Superior temporal gyrus (tissue), 1 donor: ENCODE results near the gene ROM1.

ENCODE experiments used
- DNase-seq: peaks from one replicate; pipeline ENCODE4 v3.0.0-alpha.2; 2016; ENCODE audit errors: extremely low spot score

The ROM1 gene

DNA sequence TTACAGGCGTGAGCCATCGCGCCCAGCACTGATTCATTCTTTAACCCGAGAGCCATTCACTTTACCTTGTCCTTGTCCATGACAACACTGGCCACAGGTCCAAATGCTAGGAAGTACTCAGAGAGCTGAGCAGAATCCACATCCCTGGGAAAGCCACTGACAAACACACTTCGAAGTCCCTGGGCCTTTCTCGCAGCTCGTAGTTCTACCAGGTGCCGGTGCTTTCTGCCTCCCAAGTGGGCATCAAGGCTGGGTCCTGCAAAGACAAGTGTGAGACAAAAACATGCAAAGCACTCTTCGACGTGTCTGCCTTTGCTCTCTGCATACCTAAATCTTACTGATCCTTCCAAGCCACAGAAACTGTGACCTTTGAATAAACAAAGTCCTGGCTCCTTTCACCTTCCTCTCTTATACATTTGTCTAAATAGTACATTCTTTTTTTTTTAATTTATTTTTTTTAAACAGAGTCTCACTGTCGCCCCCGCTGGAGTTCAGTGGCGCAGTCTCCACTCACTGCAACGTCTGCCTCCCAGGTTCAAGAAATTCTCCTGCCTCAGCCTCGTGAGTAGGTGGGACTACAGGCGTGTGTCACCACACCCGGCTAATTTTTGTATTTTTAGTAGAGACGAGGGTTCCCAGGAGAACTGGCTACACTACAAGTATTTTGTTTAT, 24.0 kb upstream of the ROM1 start:
- no peak for DNase-seq

- DNase-seq: peak; percentile 100
Observed at GRCh38 chr11:62591448-62592145, 21.5 kb upstream of the ROM1 start, which contains the start of gene TUT1. Gene TUT1, minus strand, starts transcription at chr11:62591523. Its CDS starts 38 bp downstream, at chr11:62591485.

- peak; percentile 56 for DNase-seq
Observed at GRCh38 chr11:62592146-62592815, 20.8 kb upstream of the ROM1 start.

DNA sequence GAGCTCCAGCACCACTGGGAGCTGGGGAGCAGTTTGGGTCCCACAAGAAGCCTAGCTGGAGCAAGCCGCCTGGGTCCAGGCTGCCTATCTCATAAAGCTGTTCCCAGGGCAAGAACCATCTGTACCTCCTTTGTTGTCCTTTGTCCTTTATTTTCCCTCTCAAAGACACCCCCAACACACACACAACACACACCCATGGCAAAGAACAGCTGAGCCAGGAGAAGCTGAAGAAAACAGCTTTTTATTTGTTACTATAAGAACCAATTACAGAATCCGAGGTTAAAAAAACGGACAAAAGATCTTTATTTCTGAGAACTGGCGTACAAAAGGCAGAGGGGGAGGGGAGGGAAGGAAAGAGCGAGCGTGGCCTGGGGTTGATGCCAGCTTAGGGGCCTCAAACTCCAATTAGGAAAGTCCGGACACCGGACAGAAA, 20.1 kb upstream of the ROM1 start:
- DNase-seq: peak; percentile 80

- DNase-seq: peak; percentile 76
Observed at GRCh38 chr11:62593434-62594044, 19.5 kb upstream of the ROM1 start.

DNA sequence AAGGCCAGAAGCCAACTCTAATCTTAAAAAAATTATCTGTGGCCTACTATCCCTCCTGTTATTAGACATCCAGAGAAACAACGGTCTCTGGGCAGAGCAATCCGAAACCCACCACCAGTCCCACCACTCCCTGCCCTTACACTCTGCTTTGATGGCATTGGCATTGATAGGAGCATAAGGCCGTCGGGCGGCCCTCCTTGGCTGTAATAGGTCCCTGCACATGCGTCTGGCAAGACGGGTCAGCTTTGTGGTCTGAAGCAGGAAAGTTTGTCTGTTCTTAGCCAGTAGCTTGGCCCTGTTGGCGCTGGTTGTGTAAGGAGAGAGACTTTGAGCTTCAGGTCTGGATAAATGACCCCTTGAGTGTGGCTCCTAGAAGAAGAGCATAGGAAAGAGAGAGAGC, 17.9 kb upstream of the ROM1 start:
- DNase-seq: no peak

DNA sequence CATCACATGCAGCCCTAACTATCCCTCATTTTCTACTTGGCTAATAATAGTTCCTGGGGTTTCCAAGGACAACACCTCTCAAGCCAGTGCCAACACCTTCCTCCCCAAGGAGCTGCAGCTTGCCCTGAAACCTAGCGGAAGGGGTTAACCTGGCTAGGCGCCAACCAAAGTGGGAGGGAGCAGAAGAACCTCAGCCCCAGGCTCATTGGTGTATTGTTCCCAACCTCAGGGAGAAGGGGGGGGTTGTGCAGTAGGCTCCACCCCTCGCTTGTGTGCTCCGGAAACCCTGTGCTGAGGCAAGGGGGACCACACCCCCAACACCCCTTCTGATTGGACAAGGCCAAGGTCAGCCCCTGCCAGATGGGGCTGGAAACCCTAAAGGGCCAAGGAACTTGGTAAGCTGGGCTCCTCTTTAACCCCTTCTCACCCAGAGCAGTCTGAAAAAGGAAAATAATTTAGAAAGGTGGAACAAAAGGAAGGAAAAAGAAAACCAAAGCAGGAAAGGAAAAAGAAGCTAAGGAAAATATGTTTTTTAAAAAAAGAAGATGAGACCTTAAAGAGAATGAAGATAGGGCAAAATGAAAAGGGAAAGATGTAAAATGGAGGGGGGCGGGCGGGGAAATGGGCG, 13.9 kb upstream of the ROM1 start:
- DNase-seq: peak; percentile 91

DNA sequence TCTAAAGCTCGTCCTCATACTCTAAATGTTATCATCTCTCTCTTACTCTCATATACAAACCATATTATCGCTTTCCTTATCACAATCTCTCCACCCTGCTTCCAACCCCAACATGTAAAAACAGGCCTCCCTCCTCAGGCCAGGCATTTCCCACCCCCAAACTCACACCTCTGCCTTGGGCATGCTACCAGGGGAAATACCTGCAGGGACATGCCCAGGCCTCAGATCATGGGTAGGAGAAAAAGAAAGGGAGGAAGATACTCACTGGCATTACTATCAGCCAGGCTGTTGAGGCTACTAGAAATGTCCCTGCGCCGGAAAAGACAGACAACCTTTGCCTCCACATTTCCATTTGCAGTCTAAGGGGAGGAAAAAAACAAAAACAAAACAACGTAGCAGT, 13.2 kb upstream of the ROM1 start:
- DNase-seq: no peak

DNA sequence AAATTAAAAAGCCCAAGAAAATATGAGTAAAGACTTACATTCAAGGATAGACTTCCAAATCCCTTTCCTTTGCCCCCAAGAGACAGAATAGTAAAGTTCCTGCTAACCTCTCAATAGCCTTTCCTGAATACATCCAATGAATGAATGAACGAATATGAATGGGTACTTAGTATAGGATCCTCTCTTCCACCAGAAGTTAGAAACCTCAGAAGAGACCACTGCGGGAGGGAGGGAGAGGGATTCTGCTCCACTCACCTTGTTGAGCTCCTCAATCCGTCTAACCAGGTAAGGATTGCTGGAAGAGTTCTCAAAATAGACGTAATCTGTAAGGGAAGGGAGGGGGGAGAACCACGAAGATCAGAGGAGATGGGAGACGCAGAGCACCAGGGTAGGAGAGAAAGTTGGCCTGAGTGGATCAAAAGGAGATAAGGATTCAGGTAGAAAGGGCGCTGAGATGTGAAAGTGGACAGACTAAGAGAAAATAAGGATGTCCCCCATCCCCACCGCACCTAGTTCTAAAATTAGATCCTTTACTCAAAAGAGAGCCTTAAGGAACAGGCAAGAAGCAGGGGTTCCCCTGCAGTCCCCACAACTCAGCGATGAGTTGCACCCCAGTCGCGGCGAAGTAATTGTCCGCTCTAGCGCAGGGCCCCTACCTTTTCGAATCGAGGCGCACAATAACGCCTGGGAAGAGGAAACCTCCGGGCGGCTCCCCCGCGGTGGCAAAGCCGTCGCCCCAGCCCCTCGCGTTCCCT, 12.5 kb upstream of the ROM1 start:
- peak; percentile 13 for DNase-seq

- no peak for DNase-seq
Observed at GRCh38 chr11:62601122-62601371, 12.0 kb upstream of the ROM1 start.

- DNase-seq: peak; percentile 99
Observed at GRCh38 chr11:62601372-62602140, 11.5 kb upstream of the ROM1 start, which contains the start of gene MTA2. Gene MTA2, minus strand, starts transcription at chr11:62601865. Its CDS starts 415 bp downstream, at chr11:62601450.

GRCh38 chr11:62602141-62603071, 10.7 kb upstream of the ROM1 start:
- peak; percentile 64 for DNase-seq

- DNase-seq: no peak
Observed at GRCh38 chr11:62603072-62603408, 10.0 kb upstream of the ROM1 start.

DNA sequence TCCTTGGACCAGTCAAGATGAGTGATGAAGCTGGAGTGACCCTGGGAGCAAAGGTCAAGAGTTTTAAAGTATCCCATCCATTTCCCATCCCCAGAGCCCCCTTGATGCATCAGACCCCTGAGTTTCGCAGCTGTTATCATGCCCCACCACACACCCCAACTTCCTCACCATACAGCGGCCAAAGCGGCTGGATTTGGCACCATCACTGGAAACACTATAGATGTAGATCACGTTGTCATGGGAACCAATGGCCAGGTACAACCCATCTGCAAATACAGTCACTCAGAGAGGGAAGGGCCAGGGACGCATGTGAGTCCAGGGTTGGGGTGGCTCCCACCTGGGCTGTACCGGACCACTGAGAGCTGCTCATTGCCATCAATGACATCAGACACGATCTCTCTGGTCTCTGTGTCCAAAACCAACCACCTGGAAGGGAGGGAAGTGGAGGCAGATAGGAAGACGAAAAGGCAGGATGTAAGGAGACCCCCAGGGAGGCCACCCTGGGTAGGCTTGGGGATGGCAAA, 9.2 kb upstream of the ROM1 start:
- DNase-seq: no peak

DNA sequence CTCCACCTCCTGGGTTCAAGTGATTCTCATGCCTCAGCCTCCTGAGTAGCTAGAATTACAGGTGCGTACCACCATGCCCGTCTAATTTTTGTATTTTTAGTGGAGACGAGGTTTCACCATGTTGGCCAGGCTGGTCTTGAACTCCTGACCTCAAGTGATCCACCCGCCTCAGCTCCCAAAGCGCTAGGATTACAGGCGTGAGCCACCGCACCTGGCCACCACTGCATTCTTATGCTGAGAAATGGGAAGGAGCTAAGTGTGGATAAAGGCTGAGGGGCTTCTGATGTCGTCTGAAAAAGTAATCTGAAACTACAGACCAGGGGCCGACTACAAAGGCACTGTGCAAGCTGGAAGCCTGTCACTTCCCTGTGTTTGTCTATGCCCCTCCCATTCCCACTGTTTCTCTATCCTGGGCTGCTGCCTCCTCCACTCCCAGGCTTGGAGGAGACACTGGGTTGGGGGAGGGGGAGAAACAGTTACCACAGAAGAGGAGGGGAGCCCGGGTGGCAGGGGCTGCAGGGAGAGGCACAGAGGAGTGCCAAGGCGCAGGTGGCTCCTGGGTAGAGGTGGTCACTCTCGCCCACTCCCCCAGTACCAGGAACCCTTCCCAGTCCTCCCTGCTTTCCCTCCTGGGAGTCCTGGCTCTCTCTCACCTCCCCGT, 8.5 kb upstream of the ROM1 start:
- DNase-seq: no peak

DNA sequence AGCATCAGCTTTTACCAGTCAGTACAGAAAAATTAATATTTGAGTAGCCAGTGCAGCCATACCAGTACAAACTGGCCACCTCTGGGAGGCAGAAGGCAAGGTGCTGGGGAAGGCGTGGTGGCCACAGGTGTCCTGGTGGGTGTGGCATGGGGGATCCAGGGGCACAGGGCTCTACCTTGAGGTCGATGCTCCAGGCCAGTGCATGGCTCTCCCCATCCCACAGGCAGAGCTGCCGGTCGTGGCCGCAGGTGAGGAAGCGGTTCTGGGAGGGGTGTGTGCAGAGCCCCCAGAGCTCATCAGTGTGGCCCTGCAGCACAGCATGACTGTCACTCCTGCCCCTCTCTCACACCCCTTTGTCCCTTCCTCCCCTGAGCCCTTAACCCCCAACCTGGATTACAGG, 7.6 kb upstream of the ROM1 start:
- no peak for DNase-seq

DNA sequence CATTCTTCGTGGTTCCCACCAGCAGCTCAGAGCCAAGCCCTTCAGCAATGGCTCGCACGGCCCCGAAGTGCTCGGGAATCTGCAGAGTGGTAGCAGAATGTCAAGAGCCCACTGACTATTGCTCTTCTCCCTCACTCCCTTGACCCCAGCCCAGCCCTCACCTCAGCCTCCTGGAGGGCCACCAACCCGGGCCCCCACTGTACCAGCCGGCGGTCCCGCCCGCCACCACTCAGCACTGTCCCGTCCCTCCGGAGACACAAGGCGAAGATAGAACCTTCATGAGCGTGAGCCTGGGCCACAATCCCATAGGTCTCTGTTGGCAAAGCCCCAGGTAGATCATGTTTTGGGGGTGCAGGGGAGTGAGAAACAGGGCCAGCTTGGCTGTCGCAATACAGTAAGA, 7.2 kb upstream of the ROM1 start:
- no peak for DNase-seq

DNA sequence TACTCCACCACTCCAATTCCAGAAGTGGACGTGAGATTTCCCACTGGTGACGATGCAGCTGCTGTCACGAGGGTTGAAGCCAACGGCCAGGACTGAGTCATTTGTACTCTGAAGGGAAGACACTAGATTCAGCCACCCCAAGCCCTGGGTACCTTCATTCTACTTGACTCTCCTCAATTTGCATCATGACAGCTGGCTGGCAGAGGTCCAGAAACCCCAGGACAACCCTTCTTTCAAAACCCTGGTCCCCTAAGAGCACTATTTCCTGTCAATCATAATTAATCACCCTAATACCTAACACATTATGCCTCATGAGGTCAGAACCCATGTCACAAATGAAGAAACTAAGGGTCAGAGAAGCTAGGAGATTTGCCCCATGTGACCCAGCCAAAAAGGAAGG, 5.3 kb upstream of the ROM1 start:
- DNase-seq: no peak

GRCh38 chr11:62608776-62609175, 4.3 kb upstream of the ROM1 start:
- DNase-seq: no peak
